Neutrophil (primary cell): Measurements from ENCODE around the gene ABCB8.
A peak's percentile ranks its signal among the peaks of the same experiment; 100 is the strongest.

Experiments used
- H3K27ac ChIP-seq: fragments of 200-600 bp; sonication (generic); 2 replicates; pipeline ENCODE4 v1.5.1; 2016; ENCODE audit warnings: mild to moderate bottlenecking, moderate library complexity
- H3K27me3 ChIP-seq: fragments of 200-600 bp; sonication (generic); 2 replicates; pipeline ENCODE4 v1.6.0; 2016; ENCODE audit warnings: mild to moderate bottlenecking
- H3K36me3 ChIP-seq: fragments of 200-600 bp; sonication (generic); 2 replicates; pipeline ENCODE4 v1.5.1; 2017
- H3K4me1 ChIP-seq, 2 experiments: fragments of 200-600 bp in 1 of 2; sonication (generic) in 1 of 2; 1 replicate in 1 of 2; 2 replicates in 1 of 2; pipeline versions ENCODE4 v1.5.1 to v1.6.1; 2013 to 2016; ENCODE audit warnings: low read depth in 1 of 2, low read length in 1 of 2, mild to moderate bottlenecking in 1 of 2, moderate library complexity in 1 of 2; ENCODE audit not compliant: control insufficient read depth in 1 of 2, insufficient read depth in 1 of 2
- H3K4me3 ChIP-seq, 2 experiments: fragments of 200-600 bp in 1 of 2; sonication (generic) in 1 of 2; 1 replicate in 1 of 2; 2 replicates in 1 of 2; pipeline ENCODE4 v1.5.1; 2013 to 2016; ENCODE audit warnings: low read depth in 1 of 2, low read length in 1 of 2, mild to moderate bottlenecking in 1 of 2, moderate library complexity in 1 of 2
- H3K9me3 ChIP-seq: fragments of 200-600 bp; sonication (generic); 2 replicates; pipeline ENCODE4 v1.5.1; 2016
- CTCF ChIP-seq: fragments of 200-600 bp; sonication (generic); IDR thresholded peaks from 2 replicates; pipeline ENCODE4 v1.5.1; 2016; ENCODE audit warnings: antibody characterized with exemption

Gene ABCB8

GRCh38 chr7:151085691-151086620 is 57.7 kb downstream of the ABCB8 start, which contains the start of gene AGAP3:
Gene AGAP3, plus strand, starts transcription at chr7:151086475. Its CDS starts 267 bp downstream, at chr7:151086742.
- TF ChIP-seq CTCF = no peak
- peaks cover 59 to 61% of the 10 kb centered on the region in 2 experiments for H3K4me1 ChIP-seq

GRCh38 chr7:151086802-151087244 is 58.6 kb downstream of the ABCB8 start:
- H3K4me1 ChIP-seq = peaks cover 55 to 57% of the 10 kb centered on the region in 2 experiments

More at GRCh38 chr7:151085691-151086620, 57.7 kb downstream of the ABCB8 start, which contains the start of gene AGAP3:
- Histone ChIP-seq H3K27me3 (peaks cover 52% of the 10 kb centered on the region), H3K36me3 (peaks cover 6% of the 10 kb centered on the region), H3K4me3 (peak within 1 kb of the TSS; percentile 62 to 79), H3K27ac (peak within 1 kb of the TSS; percentile 12), H3K9me3 (no peaks in the 10 kb centered on the region)

GRCh38 chr7:151087245-151088018 is 59.2 kb downstream of the ABCB8 start:
- peaks cover 52% of the 10 kb centered on the region for H3K27me3 ChIP-seq
- no peaks in the 10 kb centered on the region for H3K36me3 ChIP-seq
- H3K27ac ChIP-seq = peak overlapping the region; percentile 64
- no peaks in the 10 kb centered on the region for H3K9me3 ChIP-seq
- peaks cover 49 to 52% of the 10 kb centered on the region in 2 experiments for H3K4me1 ChIP-seq
- no peak for TF ChIP-seq CTCF
- peak overlapping the region; percentile 62 to 79 for H3K4me3 ChIP-seq

More at GRCh38 chr7:151086802-151087244, 58.6 kb downstream of the ABCB8 start:
- peaks cover 3% of the 10 kb centered on the region for H3K36me3 ChIP-seq
- no peaks in the 10 kb centered on the region for H3K9me3 ChIP-seq
- peaks cover 52% of the 10 kb centered on the region for H3K27me3 ChIP-seq
- peak overlapping the region; percentile 62 to 79 for H3K4me3 ChIP-seq
- TF ChIP-seq CTCF = no peak
- H3K27ac ChIP-seq = no peak overlapping the region

- Histone ChIP-seq H3K9me3 (no peaks in the 10 kb centered on the region), H3K4me3 (peak overlapping the region; percentile 62 to 79), H3K27me3 (peaks cover 52% of the 10 kb centered on the region), H3K36me3 (no peaks in the 10 kb centered on the region), H3K4me1 (peaks cover 43 to 44% of the 10 kb centered on the region in 2 experiments), H3K27ac (peak overlapping the region; percentile 64)
- TF ChIP-seq CTCF = no peak
These were observed 60.0 kb downstream of the ABCB8 start for GRCh38 chr7:151088019-151088855.
